NOMO-1 treated with dmso at 0.1 percent for 144 hours (cell line): Measurements from ENCODE around the gene SMYD3.
"Not testable (repeated sequence)": the region's sequence is repeated elsewhere in the genome, so short reads cannot be mapped to it uniquely, and the experiment has no call there.

Experiments used
- DNase-seq: peaks from one replicate; lab custom pipeline; 2025; ENCODE audit not compliant: unreplicated experiment; lab: John Stamatoyannopoulos, UW

The SMYD3 gene

GRCh38 chr1:246367041-246367440 is 140.0 kb downstream of the SMYD3 start:
- no peak for DNase-seq

GRCh38 chr1:246365708-246366107 is 141.4 kb downstream of the SMYD3 start:
- DNase-seq = no peak

GRCh38 chr1:246364415-246364941 is 142.6 kb downstream of the SMYD3 start:
- no peak for DNase-seq

- not testable (repeated sequence) for DNase-seq
Observed at GRCh38 chr1:246357014-246357598, 150.0 kb downstream of the SMYD3 start.

DNA sequence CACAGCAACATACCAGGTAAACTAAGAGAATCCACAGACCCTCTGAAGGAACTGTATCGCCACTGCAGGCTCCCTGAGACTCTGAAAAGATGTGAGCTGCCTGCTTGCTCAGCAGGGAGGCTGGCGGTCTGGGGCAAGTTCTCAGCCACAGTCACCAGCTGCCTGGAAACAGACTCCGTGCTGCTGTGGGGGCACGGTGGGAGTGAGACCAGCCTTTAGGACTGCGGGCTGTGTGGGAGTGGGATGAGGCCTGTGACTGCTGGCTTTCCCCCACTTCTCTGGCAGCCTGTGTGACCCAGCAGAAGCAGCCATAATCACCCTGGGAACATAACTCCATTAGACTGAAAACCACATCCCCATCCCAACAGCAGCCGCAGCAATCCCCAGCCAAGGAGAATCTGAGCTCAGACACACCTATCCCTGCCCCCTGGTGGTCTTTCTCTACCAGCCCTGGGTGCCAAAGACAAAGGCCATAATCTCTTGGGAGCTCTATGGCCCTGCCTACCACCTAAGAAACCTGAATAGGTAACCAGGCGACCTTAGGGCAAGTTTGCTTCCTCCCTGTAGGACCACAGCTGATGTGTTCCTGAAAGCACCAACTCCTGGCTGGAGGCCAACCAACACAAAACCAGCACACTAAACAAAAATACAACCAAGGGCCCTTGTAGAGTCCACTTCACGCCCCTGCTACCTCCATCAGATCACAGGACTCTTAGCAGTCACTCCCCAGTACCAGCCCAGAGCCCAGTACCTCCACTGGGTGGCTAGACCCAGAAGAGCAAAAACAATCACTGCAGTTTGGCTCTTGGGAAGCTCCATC is 151.5 kb downstream of the SMYD3 start:
- DNase-seq = no peak

GRCh38 chr1:246351721-246352120 is 155.4 kb downstream of the SMYD3 start:
- no peak for DNase-seq

DNA sequence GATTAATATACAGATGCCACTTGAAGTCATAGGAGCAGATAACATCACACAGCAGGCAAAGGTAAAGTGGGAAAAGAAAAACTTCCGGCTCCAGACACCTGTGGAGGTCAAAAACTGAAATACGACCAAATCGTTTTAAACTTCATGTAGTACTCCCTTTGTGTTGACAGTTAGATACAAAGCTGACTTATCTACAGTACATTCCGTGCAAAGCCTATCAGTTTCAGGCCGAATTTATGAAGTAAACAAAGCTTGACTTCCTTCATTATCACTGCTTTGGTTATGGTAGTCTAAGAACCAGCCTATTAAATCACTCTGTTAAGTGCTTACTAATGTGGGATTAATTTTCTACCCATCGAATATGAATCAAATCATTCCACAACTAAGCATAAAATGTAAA is 156.3 kb downstream of the SMYD3 start:
- no peak for DNase-seq

- no peak for DNase-seq
Observed at GRCh38 chr1:246343937-246344336, 163.1 kb downstream of the SMYD3 start.

DNA sequence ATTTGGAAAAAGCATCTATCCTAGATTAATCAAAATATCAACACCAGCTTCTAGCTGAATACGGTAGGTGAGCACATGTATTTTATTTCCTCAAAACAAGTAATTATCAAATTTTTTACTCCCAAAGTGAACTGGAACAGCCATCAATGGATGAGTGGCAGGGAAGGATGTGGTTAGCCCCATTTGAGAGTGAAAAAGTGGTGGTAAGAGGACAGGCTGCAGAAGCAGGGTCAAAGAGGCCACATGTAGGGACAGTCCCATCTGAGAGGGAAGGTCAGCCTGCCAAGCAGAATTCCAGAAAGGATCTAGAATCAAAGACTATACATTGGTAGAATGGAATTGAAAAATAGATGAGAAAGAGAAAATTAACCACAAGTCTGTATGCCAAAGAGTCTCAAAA is 163.8 kb downstream of the SMYD3 start:
- no peak for DNase-seq

GRCh38 chr1:246338546-246338945 is 168.5 kb downstream of the SMYD3 start:
- no peak for DNase-seq

DNA sequence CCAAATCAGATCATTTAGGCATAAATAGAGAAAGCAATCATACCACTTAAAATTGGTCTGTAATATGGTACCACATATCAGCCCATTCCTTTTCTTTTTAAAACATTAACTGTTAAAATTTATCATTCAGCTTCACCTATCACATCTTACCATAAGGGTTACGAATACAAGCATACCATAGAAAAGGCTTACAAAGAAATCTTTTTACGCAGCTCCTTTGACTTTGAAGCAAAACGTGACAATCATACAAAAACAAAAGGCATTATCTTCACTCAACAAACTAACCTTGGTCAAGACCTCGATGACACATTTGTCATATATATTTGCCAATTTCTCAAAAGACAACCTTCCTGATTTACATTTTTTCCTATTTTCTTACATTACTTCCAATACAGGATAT is 169.0 kb downstream of the SMYD3 start:
- no peak for DNase-seq

DNA sequence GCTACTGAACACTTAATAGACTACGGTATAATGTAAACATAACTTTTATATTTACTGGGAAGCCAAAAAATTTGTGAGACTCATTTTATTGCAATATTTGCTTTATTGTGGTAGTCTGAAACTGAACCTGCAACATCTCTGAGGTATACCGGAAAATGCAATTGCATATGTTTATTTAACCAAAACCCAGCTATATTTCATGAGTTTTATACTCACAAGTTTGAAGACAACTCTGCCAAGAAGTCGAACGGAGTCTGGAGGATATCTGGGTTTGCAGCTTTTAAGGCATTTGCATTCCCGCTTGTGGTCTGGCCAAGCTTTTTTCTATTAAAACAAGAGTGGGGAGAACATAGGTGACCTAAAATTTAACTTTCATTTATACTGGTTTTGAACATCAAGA is 171.9 kb downstream of the SMYD3 start:
- no peak for DNase-seq

- no peak for DNase-seq
Observed at GRCh38 chr1:246333855-246334254, 173.2 kb downstream of the SMYD3 start.

DNA sequence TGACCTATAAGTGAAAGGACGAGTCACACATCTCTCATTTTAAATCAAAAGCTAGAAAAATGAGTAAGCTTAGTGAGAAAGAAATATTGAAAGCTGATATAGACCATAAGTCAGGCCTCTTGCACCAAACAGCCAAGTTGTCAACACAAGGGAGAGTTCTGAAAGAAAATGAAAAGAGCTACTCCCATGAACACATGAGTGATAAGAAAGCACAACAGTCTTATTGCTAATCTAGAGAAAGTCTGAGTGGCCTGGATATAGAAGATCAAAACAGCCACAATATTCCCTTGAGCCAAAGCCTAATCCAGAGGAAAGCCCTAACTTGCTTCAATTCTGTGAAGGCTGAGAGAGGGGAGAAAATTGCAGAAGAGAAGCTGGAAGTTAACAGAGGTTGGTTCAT is 175.0 kb downstream of the SMYD3 start:
- DNase-seq = no peak

DNA sequence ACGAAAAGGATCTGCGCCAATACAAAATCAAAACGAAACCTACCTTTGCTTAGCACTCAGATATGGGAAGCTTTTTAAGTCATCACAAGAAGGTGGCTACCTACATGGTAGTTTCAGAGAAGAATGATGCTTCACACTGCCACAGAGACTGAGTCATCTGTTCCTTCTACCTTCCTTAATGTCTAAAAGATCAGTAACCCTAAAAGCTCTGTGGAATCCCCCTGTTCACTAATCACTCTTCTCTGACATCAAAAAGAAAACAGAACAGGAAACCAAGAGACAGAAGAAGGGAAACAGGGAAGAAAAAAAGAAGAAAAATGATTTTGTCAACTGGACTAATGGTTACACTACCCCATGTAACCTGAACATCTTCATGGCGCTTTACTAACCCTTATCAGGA is 177.2 kb downstream of the SMYD3 start:
- no peak for DNase-seq

- not testable (repeated sequence) for DNase-seq
Observed at GRCh38 chr1:246329292-246329691, 177.8 kb downstream of the SMYD3 start.

- DNase-seq = no peak
Observed at GRCh38 chr1:246324711-246325110, 182.4 kb downstream of the SMYD3 start.

DNA sequence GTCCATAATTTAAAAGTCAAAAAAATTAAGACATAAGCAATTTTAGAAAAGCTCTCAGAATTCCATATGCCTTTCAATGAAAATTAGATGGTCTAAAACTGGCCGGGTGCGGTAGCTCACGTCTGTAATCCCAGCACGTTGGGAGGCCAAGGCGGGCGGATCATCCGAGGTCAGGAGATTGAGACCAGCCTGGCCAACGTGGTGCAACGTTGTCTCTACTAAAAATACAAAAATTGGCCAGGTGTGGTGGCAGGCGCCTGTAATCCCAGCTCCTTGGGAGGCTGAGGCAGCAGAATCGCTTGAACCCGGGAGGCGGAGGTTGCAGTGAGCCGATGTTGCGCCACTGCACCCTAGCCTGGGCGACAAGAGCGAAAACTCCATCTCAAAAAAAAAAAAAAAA is 183.0 kb downstream of the SMYD3 start:
- not testable (repeated sequence) for DNase-seq

- peak; percentile 61 for DNase-seq
Observed at GRCh38 chr1:246320286-246320685, 186.8 kb downstream of the SMYD3 start.

DNA sequence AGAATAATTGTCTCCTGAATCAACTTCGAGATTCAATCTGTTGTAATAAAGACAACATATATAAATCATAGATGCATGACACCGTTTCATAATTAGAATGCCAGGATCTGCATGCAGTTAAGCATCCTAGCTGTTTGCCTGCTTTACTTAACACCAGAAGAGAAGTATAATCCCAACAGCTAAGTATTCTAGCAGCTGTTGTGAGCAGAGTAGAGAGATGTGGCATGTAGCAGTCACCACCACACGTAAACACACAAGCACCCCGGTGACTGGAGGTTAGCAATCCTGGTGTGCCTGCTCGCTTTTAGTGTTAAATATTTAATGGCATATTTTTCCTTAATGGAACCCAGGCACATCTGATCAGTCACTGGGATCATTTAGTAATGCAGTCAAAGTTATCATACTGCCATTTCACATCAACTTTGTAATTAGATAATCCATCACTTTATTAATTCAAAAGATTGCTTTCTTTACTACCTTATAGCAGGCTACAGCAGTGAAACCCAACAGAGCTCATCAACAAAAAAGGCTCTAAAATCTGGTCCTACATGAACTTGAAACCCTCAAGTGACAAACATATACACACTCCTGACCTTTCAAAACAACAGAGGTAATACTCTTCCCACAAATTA is 187.9 kb downstream of the SMYD3 start:
- DNase-seq = no peak

GRCh38 chr1:246318622-246319021 is 188.5 kb downstream of the SMYD3 start:
- no peak for DNase-seq

GRCh38 chr1:246318036-246318359 is 189.1 kb downstream of the SMYD3 start:
- DNase-seq = no peak
